ENCODE measurements around the gene TSSC4. TPM values are rescaled to one million over a fixed set of nuclear protein-coding genes. Genes with fewer than 3 reads are reported as not detected.

Gene TSSC4
- total and polyA plus RNA-seq, 9 of the 15 experiments (the other 6 are each of a cell fraction or from before 2014, with no cell fraction given), result 0.41 to 54.2 (median 11.0) TPM

DNA sequence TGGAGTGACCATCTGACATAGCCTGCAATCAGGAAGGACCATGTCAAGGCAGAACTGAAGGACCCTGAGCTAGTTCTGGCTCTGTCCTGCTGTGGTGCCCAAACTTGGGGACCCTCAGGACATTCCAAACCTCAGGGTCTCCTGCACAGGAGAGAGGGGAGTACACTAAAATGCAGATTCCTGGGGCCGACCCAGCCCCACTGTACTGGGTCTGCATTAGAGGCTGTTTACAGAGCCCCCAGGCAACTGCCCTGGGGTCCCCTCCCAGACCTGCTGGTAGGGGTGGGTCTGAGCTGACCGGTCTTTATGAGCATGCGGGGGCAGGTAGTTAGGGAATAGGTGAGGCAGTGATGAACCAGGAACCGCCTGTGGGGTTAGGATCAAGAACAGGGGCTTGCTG is 37.0 kb downstream of the TSSC4 start (continued):
- TF ChIP-seq, protein P1, sequence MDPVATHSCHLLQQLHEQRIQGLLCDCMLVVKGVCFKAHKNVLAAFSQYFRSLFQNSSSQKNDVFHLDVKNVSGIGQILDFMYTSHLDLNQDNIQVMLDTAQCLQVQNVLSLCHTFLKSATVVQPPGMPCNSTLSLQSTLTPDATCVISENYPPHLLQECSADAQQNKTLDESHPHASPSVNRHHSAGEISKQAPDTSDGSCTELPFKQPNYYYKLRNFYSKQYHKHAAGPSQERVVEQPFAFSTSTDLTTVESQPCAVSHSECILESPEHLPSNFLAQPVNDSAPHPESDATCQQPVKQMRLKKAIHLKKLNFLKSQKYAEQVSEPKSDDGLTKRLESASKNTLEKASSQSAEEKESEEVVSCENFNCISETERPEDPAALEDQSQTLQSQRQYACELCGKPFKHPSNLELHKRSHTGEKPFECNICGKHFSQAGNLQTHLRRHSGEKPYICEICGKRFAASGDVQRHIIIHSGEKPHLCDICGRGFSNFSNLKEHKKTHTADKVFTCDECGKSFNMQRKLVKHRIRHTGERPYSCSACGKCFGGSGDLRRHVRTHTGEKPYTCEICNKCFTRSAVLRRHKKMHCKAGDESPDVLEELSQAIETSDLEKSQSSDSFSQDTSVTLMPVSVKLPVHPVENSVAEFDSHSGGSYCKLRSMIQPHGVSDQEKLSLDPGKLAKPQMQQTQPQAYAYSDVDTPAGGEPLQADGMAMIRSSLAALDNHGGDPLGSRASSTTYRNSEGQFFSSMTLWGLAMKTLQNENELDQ (CRISPR knock-in tag; IDR thresholded peaks at IDR 0.05; ENCODE audit: borderline replicate concordance), result no peak
- no peak for TF ChIP-seq ETS2 (tag; IDR thresholded peaks at IDR 0.05; ENCODE audit: borderline replicate concordance, poor library complexity, severe bottlenecking)
- TF ChIP-seq L3MBTL2 (IDR thresholded peaks at IDR 0.05), result no peak
- TF ChIP-seq NELFE (IDR thresholded peaks at IDR 0.05; ENCODE audit: insufficient read depth, insufficient read length), result no peak

DNA sequence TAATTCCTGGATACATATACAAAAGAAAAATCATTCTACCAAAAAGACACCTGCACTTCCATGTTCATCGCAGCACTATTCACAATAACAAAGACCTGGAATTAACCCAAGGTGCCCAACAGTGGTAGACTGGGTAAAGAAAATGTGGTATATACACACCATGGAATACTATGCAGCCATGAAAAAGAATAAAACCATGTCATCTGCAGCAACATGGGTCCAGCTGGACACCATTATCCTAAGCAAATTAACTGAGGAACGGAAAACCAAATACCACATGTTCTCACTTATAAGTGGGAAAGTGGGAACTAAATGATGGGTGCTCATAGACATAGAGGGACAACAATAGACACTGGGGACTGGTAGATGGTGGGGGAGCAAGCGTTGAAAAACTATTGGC is 39.3 kb downstream of the TSSC4 start:
- CTCF ChIA-PET (ENCODE audit: low intra/inter-chr PET ratio), result no interaction called here
- Histone ChIP-seq H3K36me3 (ENCODE audit: control insufficient read depth, insufficient read depth, low read length) (no peaks in the 10 kb centered on the region), H3K4me2 (ENCODE audit: insufficient read depth, low read length) (no peak overlapping the region), H3K27ac (ENCODE audit: extremely low read depth, low read depth, low read length) (no peak overlapping the region), H4K20me1 (replicated peaks; ENCODE audit: control insufficient read depth, insufficient read depth, low read length) (peaks cover 8% of the 10 kb centered on the region; the same call in 1 of the 2 replicates), H3K4me3 (no peak overlapping the region), H3K9me1 (ENCODE audit: control insufficient read depth, insufficient read depth, low read length) (no peaks in the 10 kb centered on the region), H3K9ac (ENCODE audit: insufficient read depth in 1 of 2, low read depth in 2 of 2, low read length in 2 of 2) (no peak overlapping the region), H3K9me3 (replicated peaks; ENCODE audit: control insufficient read depth, insufficient read depth, low read depth, low read length) (no peaks in the 10 kb centered on the region), H3K79me2 (ENCODE audit: control insufficient read depth, insufficient read depth, low read length) (no peaks in the 10 kb centered on the region), H3K4me1 (replicated peaks in 1 of 2; ENCODE audit: control insufficient read depth in 2 of 2, insufficient read depth in 2 of 2, low read length in 2 of 2) (peaks cover 0 to 12% of the 10 kb centered on the region in 2 experiments; a peak in 2 of 5 replicates), H3K27me3 (ENCODE audit: control insufficient read depth in 2 of 2, insufficient read depth in 2 of 2, low read length in 2 of 2) (peaks cover 2 to 24% of the 10 kb centered on the region in 2 experiments; a peak in 4 of 5 replicates), H2AFZ (ENCODE audit: low read depth, low read length) (no peak overlapping the region)
- in situ Hi-C loops (cut with MboI) (no loop called here), intact Hi-C loops (cut with micrococcal nuclease) (no loop called here)
- POLR2A ChIA-PET, result no interaction called here
- ATAC-seq, result no peak
- FAIRE-seq, result no peak
- no TSS peak for BruUV-seq (replicated peaks)
- DNase-seq (ENCODE audit: extremely low read depth in 1 of 4, low spot score in 3 of 4), result no peak
- TF ChIP-seq SMARCB1 (IDR thresholded peaks at IDR 0.05; ENCODE audit: insufficient read length, low read depth) (no peak), MCM3 (IDR thresholded peaks at IDR 0.05) (no peak), RBM25 (IDR thresholded peaks at IDR 0.05; ENCODE audit: low read depth, low read length, severe bottlenecking) (peak; percentile 68), ZNF146 (CRISPR knock-in tag; IDR thresholded peaks at IDR 0.05; ENCODE audit: unreplicated experiment) (peak; percentile 97), HMG20B (CRISPR knock-in tag; IDR thresholded peaks at IDR 0.05) (no peak), BCOR (IDR thresholded peaks at IDR 0.05) (peak; percentile 40; the same call in 1 of the 2 replicates), CEBPB (tag; IDR thresholded peaks at IDR 0.05) (no peak), CBFA2T3 (IDR thresholded peaks at IDR 0.05) (no peak)
- TF ChIP-seq, protein P2, sequence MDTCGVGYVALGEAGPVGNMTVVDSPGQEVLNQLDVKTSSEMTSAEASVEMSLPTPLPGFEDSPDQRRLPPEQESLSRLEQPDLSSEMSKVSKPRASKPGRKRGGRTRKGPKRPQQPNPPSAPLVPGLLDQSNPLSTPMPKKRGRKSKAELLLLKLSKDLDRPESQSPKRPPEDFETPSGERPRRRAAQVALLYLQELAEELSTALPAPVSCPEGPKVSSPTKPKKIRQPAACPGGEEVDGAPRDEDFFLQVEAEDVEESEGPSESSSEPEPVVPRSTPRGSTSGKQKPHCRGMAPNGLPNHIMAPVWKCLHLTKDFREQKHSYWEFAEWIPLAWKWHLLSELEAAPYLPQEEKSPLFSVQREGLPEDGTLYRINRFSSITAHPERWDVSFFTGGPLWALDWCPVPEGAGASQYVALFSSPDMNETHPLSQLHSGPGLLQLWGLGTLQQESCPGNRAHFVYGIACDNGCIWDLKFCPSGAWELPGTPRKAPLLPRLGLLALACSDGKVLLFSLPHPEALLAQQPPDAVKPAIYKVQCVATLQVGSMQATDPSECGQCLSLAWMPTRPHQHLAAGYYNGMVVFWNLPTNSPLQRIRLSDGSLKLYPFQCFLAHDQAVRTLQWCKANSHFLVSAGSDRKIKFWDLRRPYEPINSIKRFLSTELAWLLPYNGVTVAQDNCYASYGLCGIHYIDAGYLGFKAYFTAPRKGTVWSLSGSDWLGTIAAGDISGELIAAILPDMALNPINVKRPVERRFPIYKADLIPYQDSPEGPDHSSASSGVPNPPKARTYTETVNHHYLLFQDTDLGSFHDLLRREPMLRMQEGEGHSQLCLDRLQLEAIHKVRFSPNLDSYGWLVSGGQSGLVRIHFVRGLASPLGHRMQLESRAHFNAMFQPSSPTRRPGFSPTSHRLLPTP (IDR thresholded peaks at IDR 0.05; ENCODE audit: borderline replicate concordance, extremely low read depth, insufficient read length), result no peak
- 0% methylated on average over 3 of the region's 3 CpGs for WGBS (ENCODE audit: insufficient coverage, low coverage, missing lambda C conversion rate)

Data from K562 (cell line).